ENCODE results near the gene MAP2. TPM values are rescaled to one million over a fixed set of nuclear protein-coding genes. Genes with fewer than 3 reads are reported as not detected.

MAP2 gene
- total and polyA plus RNA-seq, 2 of the 8 experiments (the other 6 are each of a cell fraction or from before 2014, with no cell fraction given): 5.9 to 9.4 TPM

DNA sequence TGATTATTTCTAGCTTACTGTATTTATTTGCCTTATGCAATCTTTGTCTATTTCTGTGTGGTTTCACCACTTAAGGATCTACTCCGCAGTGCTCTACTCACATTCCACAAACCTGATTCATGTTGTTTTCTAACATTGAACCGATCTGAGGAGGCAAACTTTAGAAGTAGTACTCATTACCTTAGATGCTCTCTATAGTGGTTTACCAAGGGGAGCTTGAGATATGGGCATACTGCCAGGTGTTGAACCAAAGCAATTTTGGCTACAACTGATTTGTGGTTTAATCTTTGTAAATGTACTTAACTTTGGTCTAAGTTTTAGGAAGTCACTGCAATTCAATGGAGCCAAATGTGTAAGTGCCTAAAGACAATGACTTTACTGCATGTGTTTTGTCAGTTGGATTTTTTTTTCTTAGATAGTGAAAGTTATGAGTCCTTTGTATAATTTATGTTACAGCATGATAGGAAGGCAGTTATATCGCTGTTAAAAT is 50.1 kb downstream of the MAP2 start:
- Histone ChIP-seq H4K5ac (ENCODE audit: insufficient read length, low read depth, low read length) (no peak overlapping the region), H3K27ac (ENCODE audit: low read depth, low read length) (no peak overlapping the region), H3K23me2 (ENCODE audit: low read depth, low read length) (no peaks in the 10 kb centered on the region), H3K4ac (replicated peaks; ENCODE audit: insufficient read length, low read depth, low read length) (no peak overlapping the region), H4K91ac (replicated peaks; ENCODE audit: insufficient read length, low read length) (no peak overlapping the region), H3K56ac (replicated peaks; ENCODE audit: insufficient read length, low read depth, low read length) (no peak overlapping the region), H3K9ac (replicated peaks in 1 of 4; ENCODE audit: extremely low read depth in 1 of 4, low read depth in 3 of 4, low read length in 3 of 4) (no peak overlapping the region), H2BK20ac (ENCODE audit: low read length) (no peak overlapping the region), H3K36me3 (ENCODE audit: control insufficient read depth in 2 of 4, insufficient read depth in 4 of 4, low read length in 3 of 4) (no peaks in the 10 kb centered on the region), H3K4me3 (ENCODE audit: extremely low read depth in 1 of 4, insufficient read depth in 2 of 4, low read depth in 3 of 4, low read length in 4 of 4) (no peak overlapping the region), H2BK5ac (ENCODE audit: low read depth, low read length) (no peak overlapping the region), H3K18ac (ENCODE audit: extremely low read depth, low read length) (no peak overlapping the region), H3K4me2 (ENCODE audit: insufficient read depth in 1 of 2, low read depth in 2 of 2, low read length in 2 of 2) (no peak overlapping the region), H2AFZ (ENCODE audit: low read length) (no peak overlapping the region), H3K4me1 (replicated peaks in 1 of 4; ENCODE audit: control insufficient read depth in 3 of 4, insufficient read depth in 4 of 4, low read length in 3 of 4) (no peaks in the 10 kb centered on the region; a peak in 2 of 7 replicates), H3K23ac (ENCODE audit: insufficient read length) (no peak overlapping the region), H3K27me3 (replicated peaks in 1 of 4; ENCODE audit: control insufficient read depth in 3 of 4, extremely low read depth in 1 of 4, insufficient read depth in 3 of 4, low read length in 3 of 4) (no peaks in the 10 kb centered on the region), H3K14ac (ENCODE audit: insufficient read length) (no peak overlapping the region), H3K79me2 (ENCODE audit: control insufficient read depth in 1 of 2, insufficient read depth in 2 of 2, low read length in 2 of 2) (no peaks in the 10 kb centered on the region), H4K8ac (ENCODE audit: extremely low read depth, insufficient read depth, low read length) (no peak overlapping the region), H4K20me1 (replicated peaks in 1 of 2; ENCODE audit: control insufficient read depth in 1 of 2, insufficient read depth in 2 of 2, low read length in 2 of 2) (no peaks in the 10 kb centered on the region), H2BK120ac (replicated peaks; ENCODE audit: low read depth, low read length) (no peak overlapping the region), H3K9me3 (ENCODE audit: insufficient read depth in 2 of 2, low read depth in 1 of 2, low read length in 1 of 2) (no peaks in the 10 kb centered on the region), H2AK5ac (ENCODE audit: low read depth, low read length) (no peak overlapping the region), H2BK12ac (ENCODE audit: low read depth, low read length) (no peak overlapping the region), H2BK15ac (ENCODE audit: low read length) (no peak overlapping the region), H3K79me1 (ENCODE audit: low read depth, low read length) (no peaks in the 10 kb centered on the region)
- 81% methylated on average over 3 of the region's 3 CpGs; no CpG with 5 or more reads in 1 of the 2 experiments for WGBS, 2 experiments (ENCODE audit: extremely low coverage in 1 of 2, insufficient coverage in 1 of 2, insufficient read length in 1 of 2, insufficient replicate concordance in 2 of 2, low coverage in 1 of 2, low lambda C conversion rate in 2 of 2, missing lambda C conversion rate in 1 of 2)
- no peak for DNase-seq (ENCODE audit: low read depth in 1 of 2, low spot score in 2 of 2)
- CTCF ChIA-PET (ENCODE audit: partially characterized antibody): no interaction called here
- POLR2A ChIA-PET (ENCODE audit: partially characterized antibody): no interaction called here
- FAIRE-seq: no peak
- TF ChIP-seq RFX5 (IDR thresholded peaks at IDR 0.05; ENCODE audit: borderline replicate concordance, low read depth, low read length) (no peak), TBP (IDR thresholded peaks at IDR 0.05; ENCODE audit: low read depth, low read length) (no peak), TEAD4 (IDR thresholded peaks at IDR 0.05; ENCODE audit: low read depth, low read length) (no peak), BACH1 (IDR thresholded peaks at IDR 0.05; ENCODE audit: low read length) (no peak), CTBP2 (IDR thresholded peaks at IDR 0.05; ENCODE audit: borderline replicate concordance, insufficient read depth, insufficient read length, low read length) (no peak), RNF2 (IDR thresholded peaks at IDR 0.05; ENCODE audit: borderline replicate concordance, low read depth, low read length, missing control alignments, poor library complexity, severe bottlenecking) (no peak)
- TF ChIP-seq, protein P1, sequence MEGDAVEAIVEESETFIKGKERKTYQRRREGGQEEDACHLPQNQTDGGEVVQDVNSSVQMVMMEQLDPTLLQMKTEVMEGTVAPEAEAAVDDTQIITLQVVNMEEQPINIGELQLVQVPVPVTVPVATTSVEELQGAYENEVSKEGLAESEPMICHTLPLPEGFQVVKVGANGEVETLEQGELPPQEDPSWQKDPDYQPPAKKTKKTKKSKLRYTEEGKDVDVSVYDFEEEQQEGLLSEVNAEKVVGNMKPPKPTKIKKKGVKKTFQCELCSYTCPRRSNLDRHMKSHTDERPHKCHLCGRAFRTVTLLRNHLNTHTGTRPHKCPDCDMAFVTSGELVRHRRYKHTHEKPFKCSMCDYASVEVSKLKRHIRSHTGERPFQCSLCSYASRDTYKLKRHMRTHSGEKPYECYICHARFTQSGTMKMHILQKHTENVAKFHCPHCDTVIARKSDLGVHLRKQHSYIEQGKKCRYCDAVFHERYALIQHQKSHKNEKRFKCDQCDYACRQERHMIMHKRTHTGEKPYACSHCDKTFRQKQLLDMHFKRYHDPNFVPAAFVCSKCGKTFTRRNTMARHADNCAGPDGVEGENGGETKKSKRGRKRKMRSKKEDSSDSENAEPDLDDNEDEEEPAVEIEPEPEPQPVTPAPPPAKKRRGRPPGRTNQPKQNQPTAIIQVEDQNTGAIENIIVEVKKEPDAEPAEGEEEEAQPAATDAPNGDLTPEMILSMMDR (IDR thresholded peaks at IDR 0.05; ENCODE audit: control extremely low read depth in 1 of 3, insufficient read depth in 1 of 3, low read depth in 1 of 3, low read length in 3 of 3): no peak
- TF ChIP-seq, protein P2, sequence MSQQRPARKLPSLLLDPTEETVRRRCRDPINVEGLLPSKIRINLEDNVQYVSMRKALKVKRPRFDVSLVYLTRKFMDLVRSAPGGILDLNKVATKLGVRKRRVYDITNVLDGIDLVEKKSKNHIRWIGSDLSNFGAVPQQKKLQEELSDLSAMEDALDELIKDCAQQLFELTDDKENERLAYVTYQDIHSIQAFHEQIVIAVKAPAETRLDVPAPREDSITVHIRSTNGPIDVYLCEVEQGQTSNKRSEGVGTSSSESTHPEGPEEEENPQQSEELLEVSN (IDR thresholded peaks at IDR 0.05): no peak

Measured in H1 (cell line).